Measurements from ENCODE around the gene KAZN.

Gene KAZN

DNA sequence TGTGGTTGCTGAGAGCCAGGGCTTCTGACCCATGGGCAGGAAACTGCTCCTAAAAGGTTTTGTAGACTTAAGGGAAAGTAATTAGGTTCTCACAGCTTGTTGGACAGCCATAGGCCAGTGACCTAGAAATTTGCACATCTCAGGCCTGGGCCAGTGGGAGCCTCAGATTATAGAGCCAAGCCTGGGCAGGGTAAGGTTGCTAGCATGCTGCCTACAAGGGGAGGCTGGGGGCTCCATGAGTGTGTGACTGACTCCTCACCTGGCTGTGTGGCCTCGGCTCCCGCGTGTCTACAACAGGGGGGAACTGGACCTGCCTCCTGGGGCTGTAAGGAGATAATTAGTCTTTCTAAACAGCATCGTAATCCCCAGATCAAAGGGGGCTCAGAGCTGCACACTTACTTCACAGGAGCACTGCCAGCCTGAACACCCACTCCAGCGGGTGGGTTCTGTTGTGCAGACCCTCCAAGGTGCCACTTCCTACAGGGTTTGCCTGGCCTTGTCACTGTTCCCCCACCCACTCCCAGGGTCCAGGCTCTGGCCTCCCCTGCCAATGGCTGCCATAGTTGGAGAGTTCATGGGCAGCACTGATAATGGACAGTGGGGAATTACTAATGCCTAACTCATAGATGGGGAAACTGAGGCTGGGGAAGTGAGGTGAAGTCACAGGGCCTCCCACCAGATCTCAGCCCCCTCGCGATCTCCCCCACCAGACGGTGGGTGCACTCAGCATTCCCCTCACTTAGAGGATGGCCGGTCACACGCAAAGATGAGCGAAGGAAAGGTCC is 324.6 kb downstream of the KAZN start:
- FAIRE-seq = no peak

DNA sequence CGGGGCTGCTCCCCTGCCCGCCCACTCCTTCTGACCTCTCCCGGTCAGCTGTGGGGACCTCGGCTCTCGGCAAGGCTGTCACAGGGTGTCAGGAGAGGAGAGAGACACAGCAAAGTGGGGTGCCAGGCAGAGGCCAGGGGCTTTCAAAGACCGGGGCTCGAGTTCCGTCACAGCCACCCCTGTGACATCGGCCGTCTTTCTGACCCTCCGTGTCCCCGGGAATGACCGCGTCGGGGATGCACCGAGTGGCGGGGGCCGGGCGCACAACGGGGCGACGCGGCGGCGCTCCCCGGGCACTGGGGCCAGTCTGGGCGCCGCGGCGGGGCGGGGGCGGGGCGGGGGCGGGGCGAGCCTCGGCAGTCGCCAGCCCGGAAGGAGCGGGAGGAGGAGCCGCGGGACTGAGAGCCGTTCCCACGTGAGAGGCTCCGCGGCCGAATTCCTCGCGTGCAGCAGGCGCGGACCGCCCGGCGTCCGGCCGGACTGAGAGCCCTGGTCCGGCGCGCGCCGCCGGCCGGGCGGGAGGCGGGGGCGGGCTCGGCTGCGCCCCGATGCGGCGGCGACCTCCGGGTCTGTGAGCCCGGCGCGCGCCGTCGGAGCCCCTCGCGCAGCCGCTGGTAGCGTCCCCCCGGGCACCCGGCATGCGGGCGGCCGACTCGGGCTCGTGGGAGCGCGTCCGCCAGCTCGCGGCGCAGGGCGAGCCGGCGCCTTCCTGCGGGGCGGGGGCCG is 325.4 kb downstream of the KAZN start:
- no peak for FAIRE-seq

DNA sequence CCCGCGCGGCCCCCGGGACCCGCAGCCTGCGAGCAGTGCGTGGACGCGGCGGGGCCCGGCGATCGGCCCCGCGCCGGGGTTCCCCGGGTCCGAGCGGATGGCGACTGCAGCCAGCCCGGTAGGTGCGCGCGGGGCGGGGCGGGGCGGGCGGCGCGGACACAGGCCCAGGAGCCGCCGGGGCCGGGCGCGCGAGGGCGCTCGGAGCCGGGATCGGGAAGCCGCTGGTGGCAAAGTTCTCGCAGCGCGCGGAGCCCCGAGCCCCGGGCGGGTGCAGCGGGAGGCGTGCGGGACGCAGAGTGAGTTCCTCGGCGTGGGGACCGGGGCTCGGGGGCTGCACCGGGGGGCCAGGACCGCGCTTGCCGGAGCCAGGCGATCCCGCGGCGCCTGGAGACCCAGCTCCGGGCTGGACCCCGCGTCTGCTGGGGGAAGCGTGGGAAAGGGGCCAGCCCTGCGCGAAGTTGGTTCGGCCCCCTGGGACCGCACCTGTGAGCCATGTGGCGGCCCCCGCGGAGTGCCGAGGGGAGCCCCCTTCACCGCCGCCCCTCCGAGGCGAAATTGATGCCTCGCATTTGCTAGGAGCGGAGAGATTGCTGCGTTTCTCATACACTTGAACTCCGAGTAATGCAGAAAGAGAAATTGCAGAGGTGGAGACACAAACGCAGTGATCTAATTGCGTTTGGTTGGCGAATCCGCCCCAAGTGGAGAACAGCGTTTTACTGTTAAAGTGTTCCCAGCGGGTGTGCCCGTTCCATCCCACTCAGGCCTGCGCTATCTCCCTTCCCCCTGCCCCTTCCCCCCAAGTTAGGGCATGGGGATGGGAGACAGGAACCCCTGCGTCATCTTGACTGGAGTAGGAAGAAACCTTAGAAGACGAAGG is 326.2 kb downstream of the KAZN start:
- no peak for FAIRE-seq

DNA sequence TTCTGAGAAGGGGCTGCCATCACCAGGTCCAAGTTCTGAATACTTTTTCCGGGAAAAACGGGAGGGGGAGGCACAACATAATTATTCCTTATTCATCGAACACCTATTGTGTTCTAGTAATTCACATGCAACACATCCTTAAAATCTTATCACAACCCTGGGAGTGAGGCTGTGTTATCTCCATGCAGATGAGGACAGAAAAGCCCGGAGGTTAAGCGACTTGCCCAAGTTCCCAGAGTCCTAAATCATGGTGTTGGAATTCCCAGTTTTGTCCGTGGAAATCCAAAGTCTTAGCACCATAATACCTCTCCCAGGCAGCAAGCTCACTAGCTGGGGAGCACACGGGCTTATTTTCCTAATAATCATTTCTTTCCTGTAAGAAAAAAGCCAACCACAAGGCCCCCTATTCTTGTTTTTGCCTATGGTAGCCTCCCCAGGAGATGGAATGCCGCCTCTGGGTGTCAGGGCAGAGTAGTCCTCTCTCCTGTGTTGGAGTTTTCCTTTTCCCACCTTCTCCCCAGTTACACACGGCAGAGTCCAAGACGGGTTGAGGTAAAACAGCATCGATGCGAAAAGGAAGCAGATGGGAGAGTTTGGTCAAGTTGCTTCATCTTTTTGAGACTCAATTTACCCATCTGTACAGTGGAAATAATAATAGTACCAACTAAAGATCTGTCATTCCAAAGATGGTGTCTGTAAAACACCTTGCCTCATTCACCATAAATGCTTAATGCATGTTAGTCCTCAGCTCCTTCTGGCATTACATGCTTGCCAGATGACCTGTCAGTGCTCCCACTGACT is 327.1 kb downstream of the KAZN start:
- no peak for FAIRE-seq

DNA sequence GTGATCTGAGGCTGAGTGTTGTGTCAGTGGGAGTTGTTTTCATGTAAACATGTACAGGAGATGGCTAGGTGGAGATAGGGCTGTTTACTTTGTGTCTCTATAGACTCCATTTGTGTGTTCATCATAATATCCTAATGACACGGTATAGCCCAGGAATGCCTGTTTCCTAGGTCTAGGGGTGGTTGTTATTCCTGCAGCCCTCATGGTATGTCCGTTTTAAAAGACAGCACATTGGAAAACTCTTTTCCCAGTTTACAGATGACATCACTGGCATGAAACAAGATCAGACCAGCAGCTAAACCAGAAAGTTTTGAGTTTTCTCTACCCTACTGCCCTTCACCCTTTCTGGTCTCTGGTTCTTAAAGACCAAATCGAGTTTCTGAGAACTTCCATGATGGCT is 327.7 kb downstream of the KAZN start:
- no peak for FAIRE-seq

DNA sequence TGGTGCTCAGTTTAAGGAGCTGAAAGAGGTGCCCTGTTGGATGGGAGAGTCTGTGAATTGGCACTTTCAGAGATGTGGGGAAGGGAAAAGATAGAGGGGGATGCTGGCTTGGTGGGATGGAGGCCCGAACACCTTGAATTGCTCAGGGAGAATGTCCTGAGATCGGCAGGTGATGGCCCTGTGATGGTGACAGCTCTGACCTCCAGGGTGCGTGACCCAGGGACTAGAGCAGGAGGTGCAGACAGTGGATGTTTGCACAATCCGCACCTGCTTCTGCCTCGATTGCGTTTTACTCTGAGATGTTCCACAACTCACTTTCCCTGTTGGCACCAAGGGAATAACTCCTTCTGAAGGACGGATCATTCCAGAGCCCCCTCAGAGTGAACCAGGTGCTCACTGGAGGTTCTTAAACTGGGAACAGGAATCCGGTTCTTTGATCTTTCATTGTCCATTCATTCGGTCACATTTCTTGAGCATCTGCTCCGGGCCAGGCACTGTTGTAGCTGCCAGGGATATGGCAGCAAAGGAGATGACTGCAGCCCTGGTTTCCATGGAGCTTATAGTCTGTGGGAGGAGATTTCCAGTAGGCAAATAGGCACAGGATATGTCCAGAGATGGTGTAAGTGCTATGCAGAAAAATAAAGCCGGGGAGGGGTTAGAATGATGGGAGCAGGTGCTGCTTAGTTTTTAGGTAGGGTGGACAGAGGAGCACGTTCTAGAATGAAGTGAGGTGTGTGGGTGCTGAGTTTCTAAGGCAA is 328.5 kb downstream of the KAZN start:
- FAIRE-seq = no peak

DNA sequence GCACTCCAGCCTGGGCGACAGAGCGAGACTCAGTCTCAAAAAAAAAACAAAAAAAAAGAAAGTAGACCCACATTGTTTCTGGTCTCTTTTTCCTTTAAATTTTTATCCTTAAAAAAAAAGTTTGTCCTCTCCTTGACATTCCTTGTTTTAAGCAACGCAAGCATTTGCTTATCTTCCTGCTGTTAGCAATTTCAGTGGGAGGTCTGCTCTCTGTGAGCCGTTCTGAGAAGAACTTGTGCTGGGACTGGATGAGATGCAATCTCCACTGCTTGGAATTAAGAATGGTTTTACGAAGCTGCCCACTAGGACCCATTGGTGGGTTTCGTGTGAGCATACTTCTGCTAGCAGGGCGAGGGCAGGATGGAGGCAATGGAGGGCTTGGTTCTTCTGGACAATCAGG is 329.9 kb downstream of the KAZN start:
- FAIRE-seq = no peak

DNA sequence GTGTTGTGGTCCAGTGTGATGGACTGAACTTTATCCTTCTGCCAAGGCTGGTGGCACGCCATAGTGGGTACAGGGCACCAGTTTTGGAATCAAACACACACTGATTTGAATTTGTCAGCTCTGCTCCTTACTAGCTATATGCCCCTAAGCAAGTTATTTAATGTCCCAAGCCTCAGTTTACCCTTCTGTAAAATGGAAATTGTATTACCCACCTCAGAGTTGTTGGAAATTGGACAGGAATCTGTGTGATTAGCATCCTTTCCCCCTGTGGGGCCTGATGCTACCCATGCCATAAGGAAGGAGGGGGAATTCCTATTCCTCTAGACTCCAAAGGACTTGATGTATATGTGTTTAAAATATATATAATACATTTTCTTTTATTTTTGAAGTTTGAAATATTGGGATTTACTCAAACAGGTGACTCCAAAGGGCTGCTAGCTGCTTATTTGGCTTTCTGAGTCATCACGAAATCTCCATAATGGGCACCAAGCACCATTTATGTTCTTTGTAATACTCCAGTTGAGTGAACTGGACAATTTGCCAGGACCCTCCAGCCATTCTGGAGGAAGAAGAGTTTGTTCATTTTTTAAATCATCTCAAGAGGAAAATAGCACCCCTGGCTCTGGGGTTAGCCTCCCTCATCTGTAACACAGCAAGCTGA is 330.5 kb downstream of the KAZN start:
- FAIRE-seq = no peak

DNA sequence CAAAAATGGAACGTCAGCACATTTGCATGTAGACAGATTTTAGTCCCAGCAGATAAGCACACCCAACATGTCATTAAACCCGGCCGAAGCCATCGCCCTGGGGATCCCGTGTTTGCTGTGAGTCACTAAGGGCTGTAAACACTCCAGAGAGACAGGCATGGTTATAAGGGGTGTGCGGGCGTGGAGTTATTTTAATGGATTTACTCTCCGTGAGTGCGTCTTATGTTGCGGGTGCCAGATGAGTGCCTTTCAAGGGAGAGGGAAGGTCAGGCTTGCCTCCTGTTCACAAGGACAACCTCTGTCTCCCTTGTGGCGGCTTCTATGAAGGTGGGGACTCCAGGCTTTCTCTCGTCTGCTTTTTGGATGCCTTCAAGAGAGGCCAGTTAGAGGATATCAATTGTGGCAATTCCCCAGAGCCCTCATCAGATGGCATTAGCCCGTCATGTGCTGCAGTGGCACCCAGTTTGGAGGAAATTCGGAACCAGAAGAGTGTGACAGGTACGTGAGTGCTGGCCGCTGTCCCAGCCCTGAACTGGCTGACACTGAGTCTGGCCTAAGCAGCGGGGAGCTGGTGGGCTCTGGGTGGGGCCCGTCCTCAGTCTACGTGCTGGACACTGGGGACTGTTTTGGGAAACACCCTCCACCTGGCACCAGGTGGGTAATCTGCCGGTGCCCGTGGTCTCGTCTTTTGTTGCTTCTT is 331.2 kb downstream of the KAZN start:
- no peak for FAIRE-seq

DNA sequence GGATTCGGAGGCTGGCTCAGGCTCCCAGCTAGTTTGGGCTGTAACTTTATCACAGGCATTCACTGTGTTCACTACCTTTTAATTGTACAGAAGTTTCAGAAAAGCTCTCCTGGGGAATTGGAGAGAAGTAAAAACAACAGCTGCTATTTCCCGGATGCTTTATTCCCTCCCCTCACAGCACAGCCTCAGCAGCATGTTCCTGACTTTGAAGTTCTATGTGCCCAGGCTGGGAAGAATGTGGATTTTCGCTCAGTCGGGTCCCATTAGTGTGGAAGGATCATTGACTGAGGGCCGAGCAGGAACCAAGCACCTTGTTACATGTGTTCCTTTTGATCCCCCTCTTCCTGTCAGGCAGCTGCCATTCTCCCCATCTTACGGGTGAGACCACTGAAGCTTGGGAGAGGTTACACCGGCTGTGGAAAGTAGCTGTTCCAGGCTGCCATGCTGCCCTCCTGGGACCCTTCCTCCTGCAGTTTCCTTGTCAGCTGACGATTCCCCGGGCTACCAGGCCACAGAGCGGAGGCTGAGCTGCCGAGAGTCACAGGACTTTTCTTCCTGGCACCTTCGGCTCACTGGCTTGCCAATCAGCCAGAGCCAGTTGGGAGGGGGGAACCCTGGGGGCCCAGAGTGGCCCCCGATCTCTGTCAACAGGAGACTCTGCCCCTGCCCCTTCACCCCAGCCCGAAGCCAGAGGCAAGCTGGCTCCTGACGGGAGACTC is 331.9 kb downstream of the KAZN start:
- FAIRE-seq = no peak

DNA sequence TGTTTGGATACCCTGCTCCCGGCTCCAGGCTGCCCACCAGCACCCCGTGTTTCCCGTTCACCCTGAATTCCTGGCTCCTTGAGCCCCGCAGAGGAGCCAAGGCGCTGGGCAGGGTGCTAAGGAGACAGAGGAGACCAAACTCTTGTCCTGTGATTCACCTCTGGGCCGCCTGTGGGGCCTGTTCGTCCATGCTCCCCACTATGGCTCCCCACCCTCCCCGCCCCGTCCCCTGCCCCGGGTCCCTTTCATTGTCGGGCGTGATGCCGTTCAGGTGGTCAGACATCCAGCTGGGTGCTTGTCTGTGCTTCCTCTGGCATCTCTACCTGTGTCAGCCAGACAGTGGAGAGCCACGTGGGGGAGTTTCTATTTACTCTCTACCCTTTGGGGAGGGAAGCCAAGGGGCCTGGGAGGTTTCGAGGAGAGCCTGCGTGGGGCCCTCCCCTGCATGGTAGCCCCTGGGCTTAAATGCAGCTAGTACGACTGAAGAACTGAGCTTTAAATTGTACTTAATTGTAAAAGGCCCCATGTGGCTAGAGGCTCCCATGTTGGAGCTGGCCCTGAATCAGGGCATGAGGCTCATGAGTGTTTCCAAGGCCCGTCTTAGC is 333.7 kb downstream of the KAZN start:
- no peak for FAIRE-seq

DNA sequence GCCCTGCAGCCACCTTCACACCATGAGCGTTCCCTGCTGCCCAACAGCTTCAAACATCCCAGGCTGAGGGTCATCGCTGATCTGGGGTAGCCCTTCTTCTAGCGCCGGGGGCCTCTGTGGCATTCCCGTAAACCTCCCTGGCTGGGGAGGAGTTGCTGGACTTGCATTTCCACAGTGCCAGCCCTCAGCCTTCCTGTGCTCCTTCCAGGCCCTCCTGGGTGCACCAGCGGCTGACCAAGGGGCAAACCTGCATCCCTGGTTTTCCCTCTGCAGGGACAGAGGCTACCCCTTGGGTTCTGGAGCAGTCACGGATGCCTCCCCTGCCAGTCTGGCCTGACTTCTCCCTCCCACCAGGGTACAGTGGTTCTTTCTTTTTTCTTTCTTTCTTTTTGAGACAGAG is 336.4 kb downstream of the KAZN start:
- FAIRE-seq = no peak

DNA sequence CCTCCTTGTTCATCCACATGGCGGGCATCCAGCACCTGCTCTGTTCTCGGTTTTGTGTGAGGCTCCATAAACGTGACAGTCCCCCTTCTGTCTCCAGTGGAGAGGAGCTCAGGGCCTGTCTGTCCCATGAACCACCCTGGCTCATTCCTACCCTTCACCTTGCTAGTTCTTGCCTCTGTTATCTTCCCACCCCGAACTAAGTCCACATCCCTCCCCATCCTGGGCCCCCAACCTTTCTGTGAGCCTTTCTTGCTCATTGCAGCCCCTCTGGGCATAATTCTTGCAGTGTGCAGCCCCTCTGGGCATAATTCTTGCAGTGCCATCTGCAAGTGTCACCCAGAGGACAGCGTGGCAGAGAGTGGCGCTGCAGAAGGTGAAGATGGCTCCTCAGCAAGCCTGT is 338.3 kb downstream of the KAZN start:
- FAIRE-seq = no peak

DNA sequence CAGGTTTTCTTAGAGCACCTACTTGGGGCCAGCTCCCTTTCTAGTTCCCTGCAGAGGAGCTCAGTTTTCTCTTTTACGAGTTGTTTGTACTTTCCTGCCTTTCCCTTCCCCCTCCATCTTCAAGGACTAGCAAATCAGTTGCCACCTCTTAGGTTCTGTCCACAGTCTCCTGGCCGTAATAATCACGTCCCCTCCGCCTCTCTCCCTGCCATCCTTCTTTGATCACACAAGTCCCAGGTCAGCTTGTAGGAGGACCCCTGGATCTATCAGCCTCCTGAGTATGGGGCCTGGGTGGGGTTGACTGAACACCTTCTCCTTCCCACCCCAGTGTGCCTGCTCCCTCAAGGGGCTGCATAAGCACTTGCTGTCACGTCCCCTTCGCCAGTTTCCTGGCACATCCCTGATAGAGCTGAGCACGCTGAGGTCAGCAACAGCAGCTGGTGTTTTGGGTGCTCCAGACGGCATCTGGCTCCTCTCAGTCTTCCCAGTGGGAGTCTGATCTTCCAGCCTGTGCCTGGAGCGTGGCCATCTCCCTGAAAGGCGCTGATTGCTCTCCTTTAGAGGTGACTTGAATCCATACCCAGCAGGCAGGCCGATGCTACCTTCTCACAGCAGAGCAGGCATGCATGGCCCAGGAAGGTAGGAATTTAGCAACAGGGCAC is 338.9 kb downstream of the KAZN start:
- FAIRE-seq = no peak

DNA sequence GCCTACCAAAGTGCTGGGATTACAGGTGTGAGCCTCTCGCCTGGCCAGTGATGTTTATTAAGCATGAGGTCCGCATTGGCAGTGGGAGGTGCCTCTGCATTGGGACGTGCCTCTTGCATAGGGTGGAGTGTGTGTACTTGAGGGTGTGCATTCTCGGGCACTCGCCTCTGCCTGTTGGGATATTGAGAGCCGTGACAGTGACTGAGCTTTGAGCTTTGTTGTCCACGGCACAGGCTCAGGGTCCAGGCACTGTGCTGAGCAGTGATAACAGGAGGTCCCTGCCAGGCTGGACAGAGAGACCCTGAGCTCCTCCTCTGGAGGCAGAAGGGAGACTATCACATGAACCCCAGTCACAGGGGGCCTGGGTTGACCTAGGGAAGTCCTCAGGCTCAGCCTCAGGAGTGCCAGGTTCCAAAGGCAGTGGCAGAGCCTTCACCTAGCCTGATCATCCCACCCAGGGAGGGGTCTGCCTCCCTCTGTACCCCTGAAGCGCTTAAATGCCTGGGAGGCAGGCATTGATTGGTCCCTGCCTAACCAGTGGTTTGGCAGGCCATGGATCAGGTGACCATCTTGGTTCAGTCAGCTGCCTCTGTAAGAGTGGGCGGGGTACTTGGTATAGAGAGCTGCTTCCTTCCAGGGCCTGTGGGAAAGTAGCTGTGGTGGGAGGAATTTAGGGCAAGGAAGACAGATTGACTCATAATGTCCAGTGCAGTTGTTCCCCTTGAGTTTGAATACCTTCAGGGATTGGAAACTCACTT is 341.2 kb downstream of the KAZN start:
- FAIRE-seq = no peak

DNA sequence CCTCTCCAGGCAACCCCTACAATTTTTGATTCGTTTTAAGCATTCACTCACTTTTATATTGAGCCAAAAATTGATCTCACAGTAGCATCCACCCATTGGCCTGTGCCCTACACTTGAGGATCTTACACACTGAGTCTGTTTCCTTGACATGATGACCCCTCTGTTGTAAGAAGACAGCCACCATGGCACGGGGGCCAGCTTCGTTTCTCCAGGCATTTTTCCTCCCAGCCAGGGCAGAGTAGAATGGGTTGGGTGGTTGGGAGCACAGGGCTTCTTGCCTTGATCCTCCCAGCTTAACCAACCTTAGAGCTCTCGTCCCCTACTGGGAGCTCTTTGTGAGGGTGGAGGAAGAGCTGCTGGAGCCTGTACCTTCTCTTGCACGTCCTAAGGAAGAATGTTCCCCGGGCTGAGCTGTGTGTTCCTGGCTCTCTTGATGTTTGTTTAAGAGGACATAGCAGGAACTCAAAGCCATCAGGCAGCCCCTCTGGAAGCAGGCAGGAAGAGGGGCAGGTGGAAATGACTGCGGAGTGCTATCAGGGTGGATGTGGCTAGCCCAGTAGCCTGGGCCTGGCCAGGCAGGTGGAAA is 341.9 kb downstream of the KAZN start:
- no peak for FAIRE-seq

DNA sequence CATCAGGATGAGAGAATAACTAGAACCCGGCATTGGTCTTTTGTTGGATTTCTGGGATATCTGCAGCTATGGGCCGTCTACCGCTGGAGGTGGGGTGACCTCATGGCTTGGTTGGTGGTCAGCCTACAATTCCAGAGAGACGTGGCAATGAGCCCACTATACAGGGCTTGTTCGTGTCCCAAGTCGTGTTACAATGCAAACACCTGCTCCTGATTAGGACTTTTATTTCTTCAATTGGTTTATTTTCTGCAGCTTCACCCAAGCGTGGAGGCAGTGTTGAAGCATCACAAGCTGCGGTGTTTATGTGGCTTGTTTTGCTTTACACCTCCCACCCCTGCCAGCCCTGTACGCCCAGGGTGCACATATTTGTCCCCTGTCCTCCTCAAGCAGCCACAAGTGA is 343.4 kb downstream of the KAZN start:
- no peak for FAIRE-seq

DNA sequence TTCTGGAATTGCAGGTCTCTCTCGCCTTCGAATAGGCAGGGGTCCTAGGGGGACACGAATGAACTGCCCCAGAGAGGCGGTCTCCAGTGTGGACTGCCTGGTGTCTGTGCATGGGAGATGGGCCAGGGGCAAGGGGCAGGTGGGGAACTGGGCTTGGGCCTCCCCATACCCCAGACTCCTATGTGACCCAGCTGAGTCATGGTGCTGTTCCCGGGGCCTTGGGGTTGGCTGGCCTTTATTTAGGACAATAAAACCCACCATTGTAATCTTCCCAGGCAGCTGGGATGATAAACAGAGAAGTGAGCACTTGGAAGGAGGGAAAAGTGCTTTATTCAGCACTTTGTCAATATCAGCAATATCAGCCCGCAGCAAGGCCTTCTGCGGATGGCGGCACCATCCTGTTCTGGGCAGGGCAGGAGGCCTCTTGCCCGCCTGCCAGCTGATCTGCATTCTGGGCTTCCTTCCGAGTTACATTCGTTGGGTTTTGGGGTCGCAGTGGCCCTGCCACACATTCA is 346.0 kb downstream of the KAZN start:
- FAIRE-seq = no peak
